T47D (cell line): ENCODE data around the gene CSF1.
"Not testable (repeated sequence)": the region's sequence is repeated elsewhere in the genome, so short reads cannot be mapped to it uniquely, and the experiment has no call there.

Experiments used
- DNase-seq, 2 experiments: peaks; one replicate each; pipeline versions ENCODE4 v3.0.0 to v3.0.0-alpha.2; 2011 to 2012; ENCODE audit warnings: low read depth in 1 of 2, low spot score in 1 of 2
- JUND ChIP-seq: IDR thresholded peaks from 2 replicates; pipeline ENCODE4 v1.6.1; 2012; ENCODE audit warnings: low read depth
- in situ Hi-C: cut with HindIII; loops from 2 replicates; pipeline ENCODE4 v1.10.0; 2016; ENCODE audit warnings: low sequenced_read_pairs, low pct_unique_long_range_greater_than_20kb

CSF1 gene

GRCh38 chr1:109910963-109911798 is 532 bp downstream of the CSF1 start:
- no peak for TF ChIP-seq JUND
- peak in 1 of 2 experiments; percentile 21 for DNase-seq
- in situ Hi-C loops = no loop called here

GRCh38 chr1:109912214-109912861 is 1.7 kb downstream of the CSF1 start:
- TF ChIP-seq JUND = no peak
- DNase-seq = no peak
- in situ Hi-C loops = no loop called here

GRCh38 chr1:109912873-109913272 is 2.2 kb downstream of the CSF1 start:
- no peak for DNase-seq
- no peak for TF ChIP-seq JUND
- in situ Hi-C loops = no loop called here

GRCh38 chr1:109913360-109913879 is 2.8 kb downstream of the CSF1 start:
- in situ Hi-C loops = no loop called here
- DNase-seq = no peak
- no peak for TF ChIP-seq JUND

GRCh38 chr1:109914587-109915240 is 4.1 kb downstream of the CSF1 start:
- no peak for TF ChIP-seq JUND
- no peak for DNase-seq
- in situ Hi-C loops = no loop called here

GRCh38 chr1:109917051-109917767 is 6.6 kb downstream of the CSF1 start:
- no peak for TF ChIP-seq JUND
- in situ Hi-C loops = no loop called here
- no peak for DNase-seq

GRCh38 chr1:109917768-109918606 is 7.3 kb downstream of the CSF1 start:
- in situ Hi-C loops = no loop called here
- no peak for TF ChIP-seq JUND
- no peak for DNase-seq

GRCh38 chr1:109918671-109919070 is 8.0 kb downstream of the CSF1 start:
- TF ChIP-seq JUND = no peak
- DNase-seq = no peak
- in situ Hi-C loops = no loop called here

- in situ Hi-C loops = no loop called here
- no peak for TF ChIP-seq JUND
- DNase-seq = no peak
These were observed 8.7 kb downstream of the CSF1 start for GRCh38 chr1:109919303-109919702.

GRCh38 chr1:109920391-109920790 is 9.7 kb downstream of the CSF1 start:
- DNase-seq, in situ Hi-C loops: not testable (repeated sequence)

- no peak for TF ChIP-seq JUND
- no peak for DNase-seq
- in situ Hi-C loops = no loop called here
These were observed 11.7 kb downstream of the CSF1 start for GRCh38 chr1:109922326-109922725.
